NCI-H526 (cell line): ENCODE measurements around the gene CLASRP.
A peak's percentile ranks its signal among the peaks of the same experiment; 100 is the strongest.

Source experiments
- DNase-seq, 2 experiments: peaks; one replicate each; lab custom pipeline; 2025; lab: John Stamatoyannopoulos, UW

CLASRP gene

DNA sequence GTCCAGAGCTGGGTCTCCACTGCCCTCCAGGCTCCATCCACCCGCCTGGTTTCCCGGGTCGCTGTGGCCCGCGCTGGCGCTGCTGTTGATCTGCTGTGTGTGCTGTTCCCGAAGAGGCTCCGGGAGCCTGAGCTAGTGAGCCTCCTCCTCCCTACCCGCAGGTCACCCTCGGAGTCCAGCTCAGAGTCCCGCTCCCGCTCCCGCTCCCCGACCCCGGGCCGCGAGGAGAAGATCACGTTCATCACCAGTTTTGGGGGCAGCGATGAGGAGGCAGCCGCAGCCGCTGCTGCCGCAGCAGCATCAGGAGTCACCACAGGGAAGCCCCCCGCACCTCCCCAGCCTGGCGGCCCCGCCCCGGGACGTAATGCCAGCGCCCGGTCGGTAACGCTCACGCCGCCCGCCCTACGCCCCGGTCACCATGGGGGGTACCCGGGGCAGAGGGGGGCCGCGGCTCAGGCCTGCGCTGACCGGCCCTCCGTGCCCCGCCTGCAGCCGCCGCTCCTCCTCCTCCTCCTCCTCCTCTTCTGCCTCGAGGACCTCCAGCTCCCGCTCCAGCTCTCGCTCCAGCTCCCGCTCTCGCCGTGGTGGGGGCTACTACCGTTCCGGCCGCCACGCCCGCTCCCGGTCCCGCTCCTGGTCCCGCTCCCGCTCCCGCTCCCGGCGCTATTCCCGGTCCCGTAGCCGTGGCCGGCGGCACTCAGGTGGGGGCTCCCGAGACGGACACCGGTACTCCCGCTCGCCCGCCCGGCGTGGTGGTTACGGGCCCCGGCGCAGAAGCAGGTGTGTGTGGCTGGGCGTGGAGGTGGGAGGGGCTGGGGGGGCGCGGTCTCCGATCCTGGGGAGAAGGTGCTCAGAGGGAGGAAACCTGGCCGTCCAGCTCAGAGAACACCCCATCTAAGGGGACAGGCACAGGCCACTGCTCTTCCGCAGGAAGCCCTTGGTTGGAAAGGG, 25.3 kb downstream of the CLASRP start:
- DNase-seq, result no peak

DNA sequence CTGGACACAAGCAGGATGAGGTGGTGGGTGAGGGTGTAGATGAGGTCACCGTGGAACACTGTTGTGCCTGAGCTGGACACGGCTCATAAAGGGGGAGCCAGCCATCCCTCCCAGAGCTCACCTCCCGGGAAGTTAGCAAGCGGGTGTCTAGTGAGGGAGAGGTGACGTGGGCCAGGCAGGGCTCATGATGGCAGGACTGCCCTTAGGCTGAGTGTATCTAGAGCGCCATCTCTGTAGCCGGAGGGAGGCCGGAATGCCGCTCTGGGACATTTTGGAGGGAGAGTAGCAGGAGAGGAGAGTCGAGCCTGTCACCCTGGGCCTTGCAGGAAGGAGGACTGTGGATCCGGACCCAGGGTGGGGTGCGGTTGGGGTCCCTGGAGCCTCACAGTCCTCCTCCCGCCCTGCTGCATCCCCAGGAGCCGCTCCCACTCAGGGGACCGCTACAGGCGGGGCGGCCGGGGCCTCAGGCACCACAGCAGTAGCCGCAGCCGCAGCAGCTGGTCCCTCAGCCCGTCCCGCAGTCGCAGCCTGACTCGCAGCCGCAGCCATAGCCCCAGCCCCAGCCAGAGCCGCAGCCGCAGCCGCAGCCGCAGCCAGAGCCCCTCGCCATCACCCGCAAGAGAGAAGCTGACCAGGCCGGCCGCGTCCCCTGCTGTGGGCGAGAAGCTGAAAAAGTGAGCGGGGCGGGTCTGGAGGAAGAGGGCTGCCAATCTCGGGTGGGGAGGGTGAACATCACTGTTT, 28.2 kb downstream of the CLASRP start:
- no peak for DNase-seq

DNA sequence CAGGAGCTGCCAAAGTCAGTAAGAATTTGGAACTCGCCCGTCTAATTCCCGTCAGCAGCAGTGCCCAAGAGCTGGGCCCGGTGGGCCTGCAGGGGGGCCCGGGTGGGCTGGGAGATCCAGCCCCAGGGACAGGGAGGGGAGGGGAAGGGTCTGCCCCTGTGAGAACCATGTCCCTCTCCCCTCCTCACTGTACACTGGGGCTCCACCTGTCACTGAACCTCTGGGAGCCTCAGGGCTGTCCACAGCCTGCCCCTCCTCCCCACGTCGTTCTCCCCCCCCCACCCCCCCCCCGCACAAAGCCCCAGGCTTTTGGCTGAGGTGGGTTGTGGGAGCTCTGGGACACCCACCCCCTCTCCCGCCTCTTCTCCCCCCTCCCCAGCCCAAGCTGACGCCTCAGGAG, 29.2 kb downstream of the CLASRP start:
- DNase-seq, result no peak

DNA sequence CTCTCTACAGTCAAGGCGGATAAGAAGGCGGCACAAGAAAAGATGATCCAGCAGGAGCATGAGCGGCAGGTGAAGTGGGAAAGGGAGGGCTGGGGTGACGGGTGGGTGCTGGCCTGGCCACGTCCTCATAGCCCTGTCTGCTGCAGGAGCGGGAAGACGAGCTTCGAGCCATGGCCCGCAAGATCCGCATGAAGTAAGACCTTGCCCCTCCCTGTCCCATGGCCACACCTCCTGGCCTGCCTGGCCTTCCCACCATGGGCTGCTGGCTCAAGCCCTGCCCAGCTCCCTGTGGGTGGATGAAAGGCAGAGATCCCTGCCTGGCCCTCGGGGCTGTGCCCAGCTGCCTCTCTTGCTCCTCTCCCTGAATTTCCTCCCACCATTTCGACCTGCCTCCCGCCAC, 30.2 kb downstream of the CLASRP start:
- DNase-seq, result peak in 1 of 2 experiments; percentile 25

DNA sequence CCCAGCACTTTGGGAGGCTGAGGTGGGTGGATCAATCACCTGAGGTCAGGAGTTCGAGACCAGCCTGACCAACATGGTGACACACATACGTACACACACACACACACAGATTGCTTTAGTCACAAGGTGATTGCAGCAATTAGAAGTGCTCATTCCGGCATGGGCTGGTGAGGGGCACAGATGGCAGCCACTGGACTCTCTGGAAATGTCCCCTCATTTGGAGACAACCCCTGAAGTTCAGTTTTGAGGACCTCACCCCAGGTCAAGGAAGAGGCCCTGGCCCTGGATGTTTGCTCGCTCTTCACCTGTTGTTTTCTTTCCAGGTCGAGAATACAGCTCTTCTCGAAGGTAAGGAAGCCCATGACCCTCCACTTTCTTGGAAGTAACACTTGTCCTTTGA, 31.4 kb downstream of the CLASRP start:
- no peak for DNase-seq

DNA sequence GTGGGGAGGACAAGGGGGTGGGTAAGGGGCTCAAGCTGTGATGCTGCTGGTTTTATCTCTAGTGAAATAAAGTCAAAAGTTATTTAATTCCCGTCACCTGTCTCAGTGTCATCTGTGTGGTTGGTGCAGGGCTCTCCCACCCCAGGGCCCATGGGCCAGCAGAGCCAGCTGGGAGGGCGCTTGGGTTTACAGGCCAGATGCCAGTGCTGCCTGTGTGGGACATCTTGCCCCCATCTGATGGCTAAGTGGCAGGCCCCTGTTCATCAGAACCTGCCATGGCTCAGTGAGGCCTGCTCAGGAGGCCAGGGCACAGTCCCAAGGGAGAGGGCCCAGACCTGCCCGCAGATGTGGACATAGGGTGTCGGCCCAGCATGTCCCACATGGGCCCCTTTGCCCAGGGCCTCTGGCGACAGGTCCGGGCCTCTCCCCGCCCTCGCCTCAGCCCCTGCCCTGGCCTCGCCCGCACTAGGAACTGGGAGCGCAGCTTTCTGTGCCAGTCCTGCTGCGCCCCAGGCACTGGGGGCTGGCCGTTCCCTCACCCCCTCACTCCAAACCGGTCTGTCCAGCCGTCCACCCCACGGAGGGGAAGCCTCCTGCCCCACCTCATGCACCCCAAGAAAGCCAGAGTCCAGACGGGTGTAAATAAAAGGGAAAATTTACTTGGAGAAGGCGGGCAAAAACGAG, 32.2 kb downstream of the CLASRP start:
- DNase-seq, result no peak

DNA sequence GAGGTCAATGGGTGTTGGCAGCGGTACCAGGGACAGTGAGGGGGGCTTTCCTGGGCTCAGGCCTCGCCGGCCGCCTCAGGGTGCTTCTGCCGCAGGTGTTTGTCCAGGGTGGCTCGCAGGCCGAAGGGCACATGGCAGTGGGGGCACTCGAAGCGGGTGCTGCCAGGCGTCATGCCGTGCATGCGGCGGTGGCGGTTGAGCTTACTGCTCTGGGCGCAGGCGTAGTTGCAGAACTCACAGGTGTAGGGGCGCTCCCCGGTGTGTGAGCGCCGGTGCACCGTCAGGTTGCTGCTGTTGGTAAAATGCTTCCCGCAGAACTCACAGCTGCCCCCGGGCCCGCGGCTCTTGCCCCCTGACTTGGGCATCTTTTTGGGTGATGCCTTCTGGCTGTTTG, 32.7 kb downstream of the CLASRP start:
- DNase-seq, result no peak

DNA sequence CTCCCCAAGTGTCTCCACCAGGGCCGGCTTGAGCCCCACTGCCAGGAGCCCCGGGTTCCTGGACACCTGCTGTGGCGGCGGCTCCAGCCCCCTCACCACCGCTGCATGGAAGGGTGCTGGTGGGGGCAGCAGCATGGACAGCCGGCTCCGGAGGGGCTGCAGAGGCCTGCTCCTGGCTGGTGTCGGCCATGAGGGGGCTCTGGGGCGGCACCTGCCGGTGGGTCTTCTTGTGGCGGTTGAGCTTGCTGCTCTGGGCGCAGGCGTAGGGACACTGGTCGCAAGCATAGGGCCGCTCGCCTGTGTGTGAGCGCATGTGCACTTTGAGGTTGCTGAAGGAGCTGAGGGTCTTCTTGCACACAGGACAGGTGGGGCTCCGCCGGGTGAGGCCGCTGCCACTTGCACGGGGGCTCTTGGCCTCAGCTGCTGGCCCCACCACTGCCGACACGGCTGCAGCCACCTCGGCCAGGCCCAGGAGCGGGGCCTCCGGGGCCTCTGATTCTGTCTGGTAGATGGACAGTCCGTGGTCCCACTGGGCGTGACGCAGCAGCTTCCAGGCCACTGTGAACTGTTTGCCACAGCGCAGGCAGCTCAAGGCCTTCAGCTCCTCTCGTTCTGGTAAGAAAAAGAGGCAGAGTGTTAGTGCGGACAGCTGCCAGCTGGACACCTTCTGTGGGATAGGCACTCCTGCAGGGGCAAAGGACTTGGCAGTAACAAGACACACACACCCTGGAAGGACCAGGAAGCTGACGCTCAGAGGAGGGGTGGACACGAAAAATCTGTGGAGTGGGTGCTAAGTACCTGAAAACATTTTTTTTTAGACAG, 33.3 kb downstream of the CLASRP start:
- no peak for DNase-seq

DNA sequence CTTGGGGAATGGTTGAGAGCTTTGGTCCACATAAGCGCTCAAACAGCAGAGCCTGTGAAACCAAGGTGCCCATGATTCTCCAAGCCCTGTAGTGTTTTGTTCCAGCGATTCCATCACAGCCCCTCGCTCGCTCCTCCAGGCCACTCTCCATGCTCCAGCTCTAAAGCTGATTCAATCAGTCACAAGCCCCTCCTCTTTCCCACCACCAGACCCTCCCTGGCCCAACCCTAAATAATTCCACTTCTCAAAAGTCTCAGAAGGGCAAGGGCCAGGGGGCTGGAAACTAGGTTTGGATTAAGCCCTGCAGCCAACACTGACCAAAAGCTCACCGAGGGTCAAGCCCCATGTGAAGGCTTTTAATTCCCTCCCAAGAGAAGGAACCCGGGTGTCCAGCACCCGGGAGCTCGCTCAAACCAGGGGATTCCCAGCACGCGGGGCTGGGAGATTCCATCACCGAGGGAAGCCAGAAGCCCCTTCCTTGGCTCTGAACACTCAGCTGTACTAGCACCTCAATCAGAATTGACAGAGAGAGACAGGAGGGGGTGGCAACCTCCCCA, 36.0 kb downstream of the CLASRP start:
- no peak for DNase-seq

DNA sequence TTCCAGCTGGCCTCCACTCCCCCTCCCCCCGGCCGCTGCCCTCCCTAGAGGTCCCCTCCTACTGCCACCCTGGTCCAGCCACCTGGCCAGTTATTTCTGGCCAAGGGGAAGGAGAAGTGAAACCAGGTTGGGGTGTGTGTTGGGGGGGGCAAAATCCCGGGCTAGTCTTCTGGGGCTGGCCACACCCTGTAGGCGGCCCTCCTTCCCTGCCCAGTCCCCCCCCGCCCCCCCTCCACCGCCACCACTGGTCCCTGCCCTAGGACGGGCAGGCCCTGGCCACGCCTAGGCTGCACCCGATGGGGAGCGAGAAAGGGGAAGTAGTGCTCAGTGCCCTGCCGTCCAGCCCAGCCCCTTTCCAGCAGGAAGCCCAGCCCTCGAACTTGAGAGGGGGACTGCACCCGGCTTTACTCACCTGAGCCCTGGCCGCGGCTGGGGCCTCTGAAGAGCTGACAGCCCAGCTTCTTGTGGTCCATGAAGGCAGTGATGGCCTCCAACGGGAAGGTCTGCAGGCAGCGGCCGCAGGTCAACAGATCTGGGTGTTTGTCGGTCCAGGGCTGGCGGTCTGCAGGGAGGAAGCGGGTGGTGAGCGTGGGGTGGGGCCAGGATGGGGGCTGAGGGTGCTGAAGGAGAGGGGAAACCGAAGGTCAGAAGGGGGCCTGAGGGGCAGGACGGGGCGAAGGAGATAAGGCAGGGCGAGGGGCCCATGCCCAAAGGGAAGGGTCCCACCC, 36.6 kb downstream of the CLASRP start:
- DNase-seq, result peak; percentile 32 to 82

DNA sequence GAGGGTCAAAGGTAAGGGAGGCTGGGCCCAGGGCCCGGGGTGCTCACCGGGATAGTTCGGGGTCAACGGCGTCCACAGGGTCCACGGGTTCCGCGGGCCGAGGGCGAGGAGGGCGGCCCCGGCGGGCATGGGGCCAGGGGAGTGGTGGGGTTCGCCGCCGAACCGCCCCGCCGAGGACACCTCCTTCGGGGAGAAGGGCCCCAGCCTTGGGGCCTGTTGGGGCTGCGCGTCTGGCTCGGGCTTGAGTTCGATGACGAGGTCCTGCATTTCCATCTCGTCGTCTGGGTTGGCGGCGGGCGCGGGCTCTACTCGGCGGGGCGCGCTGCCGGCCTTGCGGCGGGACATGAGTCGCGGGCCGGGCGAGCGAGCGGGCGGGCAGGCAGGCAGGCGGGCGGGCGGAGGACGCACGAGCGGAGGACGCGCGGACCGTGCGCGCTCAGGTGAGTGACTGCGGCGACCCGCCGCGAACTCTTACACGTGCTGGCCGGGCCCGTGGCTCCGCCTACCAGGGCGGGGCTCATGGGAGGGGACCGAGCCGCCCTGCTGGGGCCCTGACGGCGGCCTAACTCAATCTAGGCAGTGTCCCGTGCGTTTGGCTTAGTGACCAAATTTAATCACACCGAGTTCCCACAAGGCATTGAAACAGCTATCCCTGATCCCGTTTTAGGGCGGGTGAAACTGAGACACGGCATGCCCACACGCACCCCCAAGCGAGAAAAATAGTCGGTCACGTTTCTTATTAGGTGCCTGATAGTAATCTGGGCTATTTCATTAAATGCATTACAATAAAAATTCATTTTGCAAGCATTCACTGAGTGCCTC, 37.4 kb downstream of the CLASRP start, which contains the start of gene ZNF296:
Gene ZNF296, minus strand, starts transcription at position 450 of the 822 bp plus-strand sequence. Its CDS starts 105 bp downstream, at position 345.
- peak; percentile 48 to 94 for DNase-seq

DNA sequence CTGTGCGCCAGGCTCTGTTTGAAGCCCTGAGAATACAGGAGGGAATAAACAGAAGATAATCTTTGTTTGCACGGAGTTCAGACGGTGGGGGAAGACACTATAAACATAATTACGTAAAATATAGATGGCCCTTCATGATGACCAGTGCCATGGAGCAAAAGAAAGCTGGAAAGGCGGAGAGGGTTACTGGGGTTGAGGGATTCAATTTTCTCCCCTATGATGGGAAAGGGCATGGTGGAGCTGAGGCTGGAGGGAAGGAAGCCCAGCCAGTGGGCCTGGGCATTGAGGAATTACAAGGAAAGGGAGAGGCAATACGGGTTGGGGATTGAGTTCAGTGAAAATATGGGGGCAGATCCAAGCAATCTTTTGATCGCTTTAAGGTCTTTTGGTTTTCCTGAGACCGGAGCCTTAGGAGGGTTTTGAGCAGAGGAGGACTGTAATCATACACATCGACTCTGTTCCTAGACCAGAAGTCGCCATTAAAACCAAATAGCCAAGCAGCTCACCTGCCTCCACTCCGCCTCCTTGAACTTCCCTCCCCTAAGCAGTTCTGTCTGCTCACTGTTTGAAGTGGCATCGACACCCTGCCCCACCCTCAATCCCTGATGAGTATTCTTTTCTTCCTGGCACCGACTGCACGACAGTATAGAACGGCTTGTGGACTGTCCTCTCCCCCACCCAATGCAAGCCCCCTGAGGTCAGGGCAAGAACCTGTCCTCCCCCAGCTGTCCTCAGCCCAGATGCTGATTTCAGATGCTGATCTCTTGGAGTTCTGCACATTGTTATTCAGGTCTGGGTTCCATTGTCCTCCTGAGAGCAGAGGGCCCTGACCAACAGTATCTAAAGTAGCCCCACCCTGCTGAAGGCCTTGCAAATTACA, 38.2 kb downstream of the CLASRP start:
- no peak for DNase-seq

DNA sequence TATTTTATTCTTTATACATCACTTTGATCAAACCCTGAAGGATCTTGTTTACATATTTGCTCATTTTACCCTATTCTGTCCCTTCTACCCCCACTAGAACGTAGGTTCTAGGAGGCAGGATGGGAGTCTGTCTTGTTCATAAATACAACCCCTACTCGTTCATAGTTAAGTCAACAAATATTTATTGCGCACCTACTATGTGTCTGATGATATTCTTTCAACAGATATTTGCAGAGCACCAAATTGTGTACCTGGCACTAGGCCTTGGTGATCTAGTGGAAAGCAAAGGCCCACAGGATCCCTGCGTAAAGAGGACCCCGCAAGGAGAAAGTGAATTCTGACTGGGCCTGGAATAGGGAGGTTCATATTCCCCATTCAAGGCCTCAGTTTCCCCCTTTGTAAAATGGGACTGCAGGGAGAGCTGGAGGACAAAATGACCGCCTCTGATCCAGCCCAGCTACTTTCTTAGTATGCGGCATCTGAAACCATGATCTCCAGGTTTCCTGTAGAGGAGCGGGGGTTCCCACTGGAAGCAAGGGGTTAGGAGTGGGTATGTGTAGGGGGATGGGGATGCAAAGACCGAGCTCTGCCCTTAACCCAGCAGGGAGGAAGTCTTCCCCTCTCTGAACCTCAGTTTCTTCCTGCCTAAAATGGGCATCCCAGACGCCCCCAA, 39.7 kb downstream of the CLASRP start:
- no peak for DNase-seq

DNA sequence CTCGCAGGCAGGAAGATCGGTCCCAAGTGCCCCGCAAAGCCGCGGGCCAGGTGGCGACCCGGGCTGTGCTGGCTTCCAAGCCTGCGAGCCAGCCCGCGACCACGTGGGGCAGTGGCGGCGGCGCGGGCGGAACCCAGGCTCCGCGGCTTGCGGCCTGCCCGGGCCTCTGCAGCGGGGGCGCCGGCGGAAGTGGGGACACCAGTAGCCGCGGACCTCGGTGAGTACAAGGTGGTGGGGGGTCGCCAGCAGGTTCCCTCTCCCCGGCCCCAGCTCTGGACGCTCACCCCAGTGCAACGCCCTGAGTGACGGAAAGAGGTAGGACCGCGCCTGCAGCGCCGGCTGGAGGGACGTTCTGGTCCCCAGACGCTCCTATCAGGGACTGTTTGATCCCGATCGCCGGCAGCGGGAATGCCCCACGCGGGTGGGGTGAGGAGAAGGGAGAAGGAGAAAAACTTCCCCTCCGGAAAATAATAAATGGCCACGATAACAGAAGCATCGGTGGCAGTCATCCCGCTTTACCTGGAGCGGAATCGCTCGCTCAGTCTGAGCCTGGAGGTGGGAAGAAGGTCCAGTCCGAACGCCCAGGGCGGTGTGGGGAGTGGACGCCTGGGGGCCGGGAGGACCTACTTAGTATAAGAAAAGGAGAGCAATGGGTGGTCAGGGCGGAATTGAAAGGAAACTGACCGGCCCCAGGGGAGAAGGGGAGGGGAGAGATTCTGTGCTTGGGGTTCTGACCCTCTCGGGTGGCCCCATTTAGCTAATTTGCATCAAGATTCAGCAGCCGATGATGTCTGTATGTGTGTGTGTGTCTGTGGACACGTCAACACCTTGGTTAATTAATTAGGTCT, 40.4 kb downstream of the CLASRP start, which contains the start of gene GEMIN7:
Gene GEMIN7, plus strand, starts transcription at position 198 of the 848 bp plus-strand sequence. CDS start 10,855 bp downstream, outside the sequence.
- peak; percentile 34 to 88 for DNase-seq

DNA sequence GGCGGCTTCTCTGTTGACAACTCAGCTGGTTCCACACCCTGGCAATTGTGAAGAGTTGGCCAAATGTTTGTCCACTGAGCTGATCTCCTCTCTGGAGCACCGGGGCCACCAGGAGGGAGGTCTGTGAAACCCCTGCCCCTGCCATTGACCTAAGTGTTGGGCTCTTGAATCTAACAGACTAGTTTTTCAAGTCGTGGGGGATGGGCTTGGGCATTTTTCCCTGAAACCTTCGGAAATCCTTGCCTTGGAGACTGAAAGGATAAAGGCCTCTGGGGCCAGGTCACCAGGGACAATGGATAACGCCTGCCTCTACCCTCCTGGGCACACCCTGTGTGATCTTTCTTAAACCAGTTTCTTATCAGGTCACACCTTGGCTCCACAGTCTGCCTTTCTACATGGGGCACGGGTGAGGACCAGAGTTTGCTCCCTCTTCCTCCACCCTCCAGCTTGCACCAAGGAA, 41.1 kb downstream of the CLASRP start:
- no peak for DNase-seq

DNA sequence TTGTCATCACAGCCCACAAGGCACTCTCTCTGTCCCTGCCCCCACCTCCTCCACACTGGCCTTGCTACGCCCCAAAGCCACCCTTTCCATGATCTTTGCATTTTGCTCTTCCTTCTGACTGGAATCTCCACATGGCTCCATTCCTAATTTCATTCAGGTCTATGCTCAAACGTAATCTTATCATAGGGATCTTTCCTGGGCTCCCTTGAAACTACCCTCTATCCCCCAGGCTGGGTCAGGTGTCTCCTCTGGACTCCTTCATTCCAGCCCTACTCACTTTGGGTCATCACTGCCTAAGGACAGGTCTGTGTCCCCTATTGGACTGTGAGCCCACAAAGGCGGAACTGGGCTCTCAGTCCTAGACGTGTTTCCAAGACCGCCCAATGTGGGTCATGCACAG, 43.3 kb downstream of the CLASRP start:
- DNase-seq, result no peak

DNA sequence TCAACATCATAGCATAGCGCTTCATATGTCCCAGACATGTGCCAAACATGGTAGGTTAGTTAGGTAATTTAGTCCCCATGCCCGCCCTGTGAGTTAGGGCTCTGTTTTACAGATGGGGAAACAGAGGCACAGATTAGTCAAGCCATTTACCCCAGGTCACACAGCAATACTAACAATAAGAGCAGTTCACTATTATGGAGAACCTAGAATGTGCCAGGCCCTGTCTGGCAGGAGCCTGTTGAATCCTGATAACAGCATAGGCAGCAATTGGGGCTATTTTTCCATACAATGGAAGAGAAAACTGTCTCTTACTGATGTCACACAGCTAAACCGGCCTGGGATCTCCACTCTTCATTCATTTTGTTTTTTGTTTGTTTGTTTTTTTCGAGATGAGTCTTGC, 47.6 kb downstream of the CLASRP start:
- DNase-seq, result no peak
